GM12801 (cell line): ENCODE results near the gene PTPRN2.

ENCODE experiments used
- CTCF ChIP-seq: IDR thresholded peaks from one replicate; pipeline ENCODE4 v1.5.1; 2011; ENCODE audit warnings: control low read depth; ENCODE audit not compliant: insufficient read length; ENCODE audit errors: extremely low read depth

PTPRN2 gene

GRCh38 chr7:157670490-157671357, 916.9 kb downstream of the PTPRN2 start:
- no peak for TF ChIP-seq CTCF

DNA sequence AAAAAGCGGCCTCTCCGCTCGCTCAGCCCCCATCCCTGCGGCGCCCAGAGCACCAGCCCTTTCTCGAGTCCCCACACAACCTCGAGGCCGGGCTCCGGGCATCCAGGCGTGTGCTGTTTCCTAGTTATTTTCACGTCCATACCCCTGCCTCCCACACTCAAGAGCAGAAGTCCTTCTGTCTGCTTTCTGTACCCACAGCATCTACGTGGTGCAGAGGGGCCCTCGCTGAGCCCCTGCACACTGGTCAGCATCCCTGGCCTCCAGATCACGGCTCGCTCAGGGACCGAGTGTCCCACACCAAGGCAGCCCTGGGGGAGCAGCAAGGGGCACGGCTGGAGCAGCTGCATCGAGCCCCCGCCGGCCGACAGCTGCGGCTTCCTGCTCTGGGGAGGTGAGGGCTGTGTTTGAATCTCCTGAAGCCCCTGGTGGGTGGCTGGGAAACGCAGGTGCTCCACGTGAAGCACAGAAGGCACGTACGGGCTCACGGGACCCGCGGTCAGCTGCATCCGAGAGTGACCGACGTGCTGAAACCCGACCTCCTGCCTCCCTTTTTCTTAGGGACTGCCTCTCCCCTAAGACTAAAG, 917.8 kb downstream of the PTPRN2 start:
- TF ChIP-seq CTCF: no peak

DNA sequence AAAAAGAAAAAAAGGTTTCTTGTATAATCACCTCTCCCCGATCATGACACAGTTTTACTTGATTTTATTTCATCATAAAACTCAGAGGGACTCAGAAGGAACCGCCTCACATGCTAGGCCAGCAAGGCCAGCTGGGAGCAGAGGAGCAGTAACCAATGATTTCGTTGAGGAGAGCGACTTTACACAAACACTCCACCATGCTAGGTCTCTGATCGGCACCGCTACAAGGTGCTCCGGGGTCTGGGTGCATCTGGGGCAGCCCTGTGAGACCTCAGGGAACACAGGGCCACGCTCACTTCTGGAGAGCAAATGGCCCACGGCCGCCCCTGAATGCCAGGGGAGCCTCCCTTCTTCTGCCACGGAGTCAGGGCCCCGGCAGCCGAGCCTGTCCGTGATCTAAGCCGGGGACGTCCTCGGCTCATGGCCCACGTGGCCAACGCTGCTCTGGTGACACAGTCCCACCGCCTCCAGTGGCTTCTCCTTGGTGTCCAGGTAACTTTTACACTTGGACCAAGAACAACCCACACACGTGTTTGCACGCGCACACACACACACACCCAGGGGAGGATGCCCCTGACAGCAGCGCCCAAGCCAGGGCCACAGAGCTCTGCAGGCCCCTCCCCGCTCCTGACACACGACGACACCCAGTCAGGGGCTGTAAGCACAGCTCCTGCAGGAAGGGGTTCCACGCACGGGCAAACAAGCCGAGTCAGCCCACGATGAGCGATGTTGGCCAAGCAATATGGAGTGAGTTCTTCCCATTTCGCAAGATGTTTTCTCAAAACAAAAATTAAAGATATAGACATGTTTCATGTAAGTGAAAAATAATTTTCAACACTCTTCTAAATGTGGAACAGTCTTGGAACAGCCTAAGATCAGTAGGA, 918.5 kb downstream of the PTPRN2 start:
- no peak for TF ChIP-seq CTCF

DNA sequence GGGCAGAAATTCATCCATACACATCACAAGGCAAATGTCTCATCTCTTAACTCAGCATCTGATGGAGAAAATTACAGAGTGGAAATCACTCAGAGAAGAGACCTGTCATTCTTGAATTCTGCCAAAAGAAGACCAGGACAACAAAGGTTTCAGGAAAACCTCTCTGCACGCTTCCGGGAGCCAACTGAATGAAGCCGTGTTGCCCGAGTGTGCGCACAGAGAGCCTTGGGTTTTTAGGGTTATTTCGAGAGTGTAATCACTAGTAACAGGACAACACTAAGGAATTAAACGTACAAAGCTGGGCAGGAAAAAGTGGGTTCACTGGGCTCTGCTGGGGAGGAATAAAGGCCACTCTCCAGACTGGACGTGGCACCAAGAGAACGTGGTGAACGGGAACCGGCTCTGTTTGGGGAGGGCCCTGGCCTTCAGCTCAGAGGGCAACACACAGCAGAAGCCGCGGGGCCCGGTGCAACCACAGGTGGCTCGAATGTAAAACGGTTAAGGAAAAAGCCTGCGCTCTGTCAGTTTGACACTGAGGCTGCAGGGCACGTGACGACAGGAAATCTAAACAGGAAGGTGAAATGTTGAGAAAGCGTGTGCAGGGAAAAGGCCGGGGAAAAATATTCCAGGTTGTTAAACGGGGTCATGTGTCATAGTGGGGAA, 919.3 kb downstream of the PTPRN2 start:
- no peak for TF ChIP-seq CTCF

DNA sequence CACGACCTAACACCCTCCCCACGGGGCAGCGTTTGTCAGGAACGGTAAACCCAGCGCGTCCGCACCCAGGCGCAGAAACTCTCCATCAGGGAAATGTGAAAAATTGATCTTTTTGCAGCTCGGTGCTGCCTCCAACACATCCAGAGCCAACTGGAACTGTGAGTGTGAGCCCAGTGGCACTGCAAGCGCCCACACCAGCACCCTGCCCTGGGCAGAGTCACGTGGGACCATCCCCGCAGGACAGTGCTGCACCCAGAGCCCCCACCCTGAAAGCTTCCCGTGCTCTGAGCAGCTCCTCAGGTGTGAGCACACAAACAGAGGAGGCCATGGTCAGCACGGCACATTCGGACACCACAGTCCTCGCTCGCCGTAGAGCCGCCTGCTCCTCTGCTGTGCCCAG, 919.9 kb downstream of the PTPRN2 start:
- no peak for TF ChIP-seq CTCF

DNA sequence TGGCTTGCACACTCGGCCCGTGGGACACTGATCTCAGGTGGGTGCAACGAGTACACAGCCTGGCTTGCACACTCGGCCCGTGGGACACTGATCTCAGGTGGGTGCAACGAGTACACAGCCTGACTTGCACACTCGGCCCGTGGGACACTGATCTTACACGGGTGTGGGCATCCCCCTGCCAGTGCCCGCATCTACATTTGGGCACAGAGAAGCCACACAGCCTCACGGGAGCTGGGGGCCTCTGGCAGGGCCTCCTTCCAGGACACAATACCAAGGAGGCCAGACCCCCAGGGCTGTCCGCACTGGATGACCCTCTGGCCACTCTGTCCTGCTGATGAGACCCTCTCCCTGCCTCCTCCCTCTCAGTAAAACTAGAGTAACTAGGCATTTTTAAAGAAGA, 920.4 kb downstream of the PTPRN2 start:
- no peak for TF ChIP-seq CTCF
